Measurements from ENCODE around the gene PRAMEF5.
"Not testable (repeated sequence)": the region's sequence is repeated elsewhere in the genome, so short reads cannot be mapped to it uniquely, and the experiment has no call there.

GRCh38 chr1:13245841-13246553 lies 8.0 kb upstream of the PRAMEF5 start:
- TF ChIP-seq CTCF (IDR thresholded peaks at IDR 0.05 in 2 of 3, conservative IDR thresholded peaks at IDR 0.05 in 1 of 3; ENCODE audit: borderline replicate concordance in 1 of 3, insufficient read depth in 1 of 3, low read depth in 2 of 3, low read length in 2 of 3); JUND (IDR thresholded peaks at IDR 0.05); CEBPB (IDR thresholded peaks at IDR 0.05; ENCODE audit: low read depth); REST (IDR thresholded peaks at IDR 0.05; ENCODE audit: low read depth); FOSL1 (IDR thresholded peaks at IDR 0.05; ENCODE audit: low read depth); EZH2 (IDR thresholded peaks at IDR 0.05); SIN3A (IDR thresholded peaks at IDR 0.05; ENCODE audit: low read depth): not testable (repeated sequence)
